ENCODE data around the gene NCOA3. TPM values are rescaled to one million over a fixed set of nuclear protein-coding genes. Genes with fewer than 3 reads are reported as not detected.

The NCOA3 gene
- total and polyA plus RNA-seq, 10 of the 15 experiments (the other 5 are each of a cell fraction or from before 2014, with no cell fraction given): 16.9 to 96.2 (median 73.6) TPM

DNA sequence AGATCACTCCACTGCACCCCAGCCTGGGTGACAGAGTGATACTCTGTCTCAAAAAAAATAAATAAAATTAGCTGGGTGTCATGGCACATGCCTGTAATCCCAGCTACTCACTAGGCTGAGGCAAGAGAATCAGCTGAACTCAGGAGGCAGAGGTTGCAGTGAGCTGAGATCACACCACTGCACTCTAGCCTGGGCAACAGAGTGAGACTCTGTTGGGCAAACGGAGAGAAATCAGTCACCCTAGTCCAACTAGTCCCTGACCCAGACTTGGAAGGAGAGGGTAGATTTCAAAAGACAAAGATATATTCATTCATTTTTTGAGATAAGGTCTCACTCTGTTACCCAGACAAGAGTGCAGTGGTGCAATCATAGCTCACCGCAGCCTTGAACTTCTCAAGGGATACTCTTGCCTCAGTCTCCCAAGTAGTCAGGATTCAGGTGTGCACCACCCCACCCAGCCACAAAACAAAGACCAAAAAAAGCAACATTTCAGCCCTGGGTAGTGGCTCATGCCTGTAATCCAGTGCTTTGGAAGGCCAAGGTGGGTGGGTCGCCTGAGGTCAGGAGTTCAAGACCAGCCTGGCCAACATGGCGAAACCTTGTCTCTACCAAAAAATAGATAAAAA is 26.2 kb upstream of the NCOA3 start:
- SMC1A ChIA-PET (ENCODE audit: uncharacterized antibody, unreplicated experiment): interaction anchor here (1.1 to 10.1 kb wide), 6 partner anchors 11 to 92 kb away, joined by 4 to 142 read pairs (median 19); partner anchors contain the start of gene NCOA3

More for the DNA sequence above, 26.2 kb upstream of the NCOA3 start:
- Histone ChIP-seq H3K9ac (ENCODE audit: control insufficient read depth, insufficient read depth, low read length) (no peak overlapping the region), H3K36me3 (ENCODE audit: control insufficient read depth in 2 of 2, insufficient read depth in 2 of 2, low read length in 1 of 2) (no peaks in the 10 kb centered on the region), H3K27ac (ENCODE audit: control insufficient read depth, insufficient read depth) (no peak overlapping the region), H3K79me2 (ENCODE audit: control insufficient read depth, insufficient read depth, low read length) (no peaks in the 10 kb centered on the region; the same call in 1 of the 2 replicates), H3K4me1 (ENCODE audit: control insufficient read depth, insufficient read depth, low read length) (peaks cover 30% of the 10 kb centered on the region), H3K4me2 (ENCODE audit: control insufficient read depth, insufficient read depth) (no peak overlapping the region), H3K9me3 (replicated peaks; ENCODE audit: control insufficient read depth, insufficient read depth, low read length) (no peaks in the 10 kb centered on the region), H2AFZ (ENCODE audit: control insufficient read depth, low read depth, low read length) (no peak overlapping the region), H4K20me1 (ENCODE audit: control insufficient read depth, insufficient read depth) (no peaks in the 10 kb centered on the region), H3K4me3 (no peak overlapping the region), H3K27me3 (replicated peaks in 1 of 2; ENCODE audit: control insufficient read depth in 2 of 2, insufficient read depth in 2 of 2, low read length in 1 of 2) (no peaks in the 10 kb centered on the region)
- ChIA-PET RAD21 (ENCODE audit: unreplicated experiment) (interaction anchor here (2.8 to 4.3 kb wide), 3 partner anchors 11 to 63 kb away, joined by 13 to 53 read pairs (median 52); no protein-coding TSS in a partner anchor), POLR2A (interaction anchor here (1.0 to 4.0 kb wide), 4 partner anchors 11 to 64 kb away, joined by 3 to 78 read pairs (median 14); no protein-coding TSS in a partner anchor), CTCF (interaction anchor here (1.0 to 4.5 kb wide), 4 partner anchors 8 to 145 kb away, joined by 3 to 23 read pairs (median 4); no protein-coding TSS in a partner anchor)
- no peak for DNase-seq (ENCODE audit: low read depth, low spot score)
- ATAC-seq: no peak
- FAIRE-seq: no peak
- BruUV-seq (replicated peaks): no TSS peak
- in situ Hi-C loops (cut with MboI) (no loop called here), intact Hi-C loops (cut with micrococcal nuclease; ENCODE audit: unreplicated experiment) (no loop called here)
- TF ChIP-seq, protein P1, sequence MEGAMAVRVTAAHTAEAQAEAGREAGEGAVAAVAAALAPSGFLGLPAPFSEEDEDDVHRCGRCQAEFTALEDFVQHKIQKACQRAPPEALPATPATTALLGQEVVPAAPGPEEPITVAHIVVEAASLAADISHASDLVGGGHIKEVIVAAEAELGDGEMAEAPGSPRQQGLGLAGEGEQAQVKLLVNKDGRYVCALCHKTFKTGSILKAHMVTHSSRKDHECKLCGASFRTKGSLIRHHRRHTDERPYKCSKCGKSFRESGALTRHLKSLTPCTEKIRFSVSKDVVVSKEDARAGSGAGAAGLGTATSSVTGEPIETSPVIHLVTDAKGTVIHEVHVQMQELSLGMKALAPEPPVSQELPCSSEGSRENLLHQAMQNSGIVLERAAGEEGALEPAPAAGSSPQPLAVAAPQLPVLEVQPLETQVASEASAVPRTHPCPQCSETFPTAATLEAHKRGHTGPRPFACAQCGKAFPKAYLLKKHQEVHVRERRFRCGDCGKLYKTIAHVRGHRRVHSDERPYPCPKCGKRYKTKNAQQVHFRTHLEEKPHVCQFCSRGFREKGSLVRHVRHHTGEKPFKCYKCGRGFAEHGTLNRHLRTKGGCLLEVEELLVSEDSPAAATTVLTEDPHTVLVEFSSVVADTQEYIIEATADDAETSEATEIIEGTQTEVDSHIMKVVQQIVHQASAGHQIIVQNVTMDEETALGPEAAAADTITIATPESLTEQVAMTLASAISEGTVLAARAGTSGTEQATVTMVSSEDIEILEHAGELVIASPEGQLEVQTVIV (IDR thresholded peaks at IDR 0.05; ENCODE audit: borderline replicate concordance, partially characterized antibody): no peak
- TF ChIP-seq BMI1 (IDR thresholded peaks at IDR 0.05; ENCODE audit: borderline replicate concordance) (no peak), NFXL1 (IDR thresholded peaks at IDR 0.05; ENCODE audit: borderline replicate concordance) (peak; percentile 14; the same call in 1 of the 2 replicates), MXI1 (IDR thresholded peaks at IDR 0.05; ENCODE audit: low read depth, low read length) (no peak), EP300 (IDR thresholded peaks at IDR 0.05; ENCODE audit: borderline replicate concordance in 1 of 2, control insufficient read depth in 1 of 2, low read depth in 2 of 2, low read length in 2 of 2) (no peak)
- TF ChIP-seq, protein P2, sequence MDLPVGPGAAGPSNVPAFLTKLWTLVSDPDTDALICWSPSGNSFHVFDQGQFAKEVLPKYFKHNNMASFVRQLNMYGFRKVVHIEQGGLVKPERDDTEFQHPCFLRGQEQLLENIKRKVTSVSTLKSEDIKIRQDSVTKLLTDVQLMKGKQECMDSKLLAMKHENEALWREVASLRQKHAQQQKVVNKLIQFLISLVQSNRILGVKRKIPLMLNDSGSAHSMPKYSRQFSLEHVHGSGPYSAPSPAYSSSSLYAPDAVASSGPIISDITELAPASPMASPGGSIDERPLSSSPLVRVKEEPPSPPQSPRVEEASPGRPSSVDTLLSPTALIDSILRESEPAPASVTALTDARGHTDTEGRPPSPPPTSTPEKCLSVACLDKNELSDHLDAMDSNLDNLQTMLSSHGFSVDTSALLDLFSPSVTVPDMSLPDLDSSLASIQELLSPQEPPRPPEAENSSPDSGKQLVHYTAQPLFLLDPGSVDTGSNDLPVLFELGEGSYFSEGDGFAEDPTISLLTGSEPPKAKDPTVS (IDR thresholded peaks at IDR 0.05; ENCODE audit: low read depth, low read length): no peak
- TF ChIP-seq, protein P3, sequence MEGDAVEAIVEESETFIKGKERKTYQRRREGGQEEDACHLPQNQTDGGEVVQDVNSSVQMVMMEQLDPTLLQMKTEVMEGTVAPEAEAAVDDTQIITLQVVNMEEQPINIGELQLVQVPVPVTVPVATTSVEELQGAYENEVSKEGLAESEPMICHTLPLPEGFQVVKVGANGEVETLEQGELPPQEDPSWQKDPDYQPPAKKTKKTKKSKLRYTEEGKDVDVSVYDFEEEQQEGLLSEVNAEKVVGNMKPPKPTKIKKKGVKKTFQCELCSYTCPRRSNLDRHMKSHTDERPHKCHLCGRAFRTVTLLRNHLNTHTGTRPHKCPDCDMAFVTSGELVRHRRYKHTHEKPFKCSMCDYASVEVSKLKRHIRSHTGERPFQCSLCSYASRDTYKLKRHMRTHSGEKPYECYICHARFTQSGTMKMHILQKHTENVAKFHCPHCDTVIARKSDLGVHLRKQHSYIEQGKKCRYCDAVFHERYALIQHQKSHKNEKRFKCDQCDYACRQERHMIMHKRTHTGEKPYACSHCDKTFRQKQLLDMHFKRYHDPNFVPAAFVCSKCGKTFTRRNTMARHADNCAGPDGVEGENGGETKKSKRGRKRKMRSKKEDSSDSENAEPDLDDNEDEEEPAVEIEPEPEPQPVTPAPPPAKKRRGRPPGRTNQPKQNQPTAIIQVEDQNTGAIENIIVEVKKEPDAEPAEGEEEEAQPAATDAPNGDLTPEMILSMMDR (IDR thresholded peaks at IDR 0.05 in 2 of 3, conservative IDR thresholded peaks at IDR 0.05 in 1 of 3; ENCODE audit: control insufficient read depth in 2 of 3, extremely low read depth in 1 of 3, insufficient read depth in 1 of 3, low read depth in 3 of 3, low read length in 3 of 3): no peak
- 100% methylated on average over 4 of the region's 4 CpGs for WGBS (ENCODE audit: insufficient coverage, insufficient replicate concordance, low lambda C conversion rate, missing lambda C conversion rate)

Data from GM12878 (cell line).